ENCODE data around the gene HOXA4.

DNA sequence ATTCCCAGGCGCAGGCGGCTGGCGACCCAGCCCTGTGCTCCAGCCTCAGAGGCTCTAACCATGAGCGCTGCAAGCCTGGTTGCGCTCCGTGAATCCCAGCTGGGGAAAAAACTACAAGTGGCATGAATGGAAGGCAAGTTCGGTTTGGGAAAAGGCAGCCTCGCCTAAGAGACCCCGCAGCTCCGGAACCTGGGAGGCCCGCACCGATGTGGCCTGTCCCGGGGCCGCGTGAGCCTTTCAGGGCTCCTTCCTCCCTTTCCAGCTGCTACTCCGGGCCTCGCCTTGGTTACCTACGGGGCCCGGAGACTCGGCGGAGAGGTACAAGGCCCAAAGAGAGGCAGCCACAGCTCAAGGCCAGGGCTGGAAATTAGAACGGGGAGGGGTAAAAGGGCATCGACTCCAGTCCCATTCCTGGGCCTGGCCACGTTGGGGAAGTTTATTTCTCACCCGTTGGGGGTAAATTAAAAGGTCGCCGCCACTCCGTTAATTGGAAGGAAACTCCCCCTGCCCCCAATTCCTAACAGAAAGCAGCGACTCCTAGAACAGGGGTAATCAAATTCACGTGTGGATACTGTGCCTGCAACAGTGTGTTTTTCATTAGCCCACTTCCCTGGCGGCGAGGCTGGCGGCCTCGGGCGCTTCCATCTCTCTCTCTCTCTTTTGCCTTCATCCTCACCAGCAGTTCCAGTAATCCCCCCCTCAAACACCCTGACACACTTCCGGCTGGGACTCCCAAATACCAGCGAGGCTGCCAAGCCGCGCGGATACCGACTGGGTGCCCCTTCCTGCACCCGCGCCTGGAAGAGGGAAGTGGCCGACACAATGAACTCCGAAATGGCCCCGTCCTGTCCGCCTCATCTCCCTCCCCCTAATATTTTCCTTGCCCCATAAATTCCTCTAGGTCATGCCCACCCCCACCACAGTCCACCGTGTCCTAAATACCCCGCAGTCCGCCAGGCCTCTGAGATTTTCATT is 36.3 kb upstream of the HOXA4 start:
- TF ChIP-seq, protein P1, sequence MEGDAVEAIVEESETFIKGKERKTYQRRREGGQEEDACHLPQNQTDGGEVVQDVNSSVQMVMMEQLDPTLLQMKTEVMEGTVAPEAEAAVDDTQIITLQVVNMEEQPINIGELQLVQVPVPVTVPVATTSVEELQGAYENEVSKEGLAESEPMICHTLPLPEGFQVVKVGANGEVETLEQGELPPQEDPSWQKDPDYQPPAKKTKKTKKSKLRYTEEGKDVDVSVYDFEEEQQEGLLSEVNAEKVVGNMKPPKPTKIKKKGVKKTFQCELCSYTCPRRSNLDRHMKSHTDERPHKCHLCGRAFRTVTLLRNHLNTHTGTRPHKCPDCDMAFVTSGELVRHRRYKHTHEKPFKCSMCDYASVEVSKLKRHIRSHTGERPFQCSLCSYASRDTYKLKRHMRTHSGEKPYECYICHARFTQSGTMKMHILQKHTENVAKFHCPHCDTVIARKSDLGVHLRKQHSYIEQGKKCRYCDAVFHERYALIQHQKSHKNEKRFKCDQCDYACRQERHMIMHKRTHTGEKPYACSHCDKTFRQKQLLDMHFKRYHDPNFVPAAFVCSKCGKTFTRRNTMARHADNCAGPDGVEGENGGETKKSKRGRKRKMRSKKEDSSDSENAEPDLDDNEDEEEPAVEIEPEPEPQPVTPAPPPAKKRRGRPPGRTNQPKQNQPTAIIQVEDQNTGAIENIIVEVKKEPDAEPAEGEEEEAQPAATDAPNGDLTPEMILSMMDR (conservative IDR thresholded peaks at IDR 0.05; ENCODE audit: low read depth in 2 of 2): no peak
- TF ChIP-seq POLR2AphosphoS5 (IDR thresholded peaks at IDR 0.05; ENCODE audit: low read depth): no peak
- TF ChIP-seq, protein P2, sequence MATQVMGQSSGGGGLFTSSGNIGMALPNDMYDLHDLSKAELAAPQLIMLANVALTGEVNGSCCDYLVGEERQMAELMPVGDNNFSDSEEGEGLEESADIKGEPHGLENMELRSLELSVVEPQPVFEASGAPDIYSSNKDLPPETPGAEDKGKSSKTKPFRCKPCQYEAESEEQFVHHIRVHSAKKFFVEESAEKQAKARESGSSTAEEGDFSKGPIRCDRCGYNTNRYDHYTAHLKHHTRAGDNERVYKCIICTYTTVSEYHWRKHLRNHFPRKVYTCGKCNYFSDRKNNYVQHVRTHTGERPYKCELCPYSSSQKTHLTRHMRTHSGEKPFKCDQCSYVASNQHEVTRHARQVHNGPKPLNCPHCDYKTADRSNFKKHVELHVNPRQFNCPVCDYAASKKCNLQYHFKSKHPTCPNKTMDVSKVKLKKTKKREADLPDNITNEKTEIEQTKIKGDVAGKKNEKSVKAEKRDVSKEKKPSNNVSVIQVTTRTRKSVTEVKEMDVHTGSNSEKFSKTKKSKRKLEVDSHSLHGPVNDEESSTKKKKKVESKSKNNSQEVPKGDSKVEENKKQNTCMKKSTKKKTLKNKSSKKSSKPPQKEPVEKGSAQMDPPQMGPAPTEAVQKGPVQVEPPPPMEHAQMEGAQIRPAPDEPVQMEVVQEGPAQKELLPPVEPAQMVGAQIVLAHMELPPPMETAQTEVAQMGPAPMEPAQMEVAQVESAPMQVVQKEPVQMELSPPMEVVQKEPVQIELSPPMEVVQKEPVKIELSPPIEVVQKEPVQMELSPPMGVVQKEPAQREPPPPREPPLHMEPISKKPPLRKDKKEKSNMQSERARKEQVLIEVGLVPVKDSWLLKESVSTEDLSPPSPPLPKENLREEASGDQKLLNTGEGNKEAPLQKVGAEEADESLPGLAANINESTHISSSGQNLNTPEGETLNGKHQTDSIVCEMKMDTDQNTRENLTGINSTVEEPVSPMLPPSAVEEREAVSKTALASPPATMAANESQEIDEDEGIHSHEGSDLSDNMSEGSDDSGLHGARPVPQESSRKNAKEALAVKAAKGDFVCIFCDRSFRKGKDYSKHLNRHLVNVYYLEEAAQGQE (IDR thresholded peaks at IDR 0.05; ENCODE audit: unreplicated experiment): no peak

Measured in GM23338 (cell line).